Right ventricle myocardium inferior (tissue), 1 donor: ENCODE data around the gene CCDC116. TPM values are rescaled to one million over a fixed set of nuclear protein-coding genes. Genes with fewer than 3 reads are reported as not detected.
A peak's percentile ranks its signal among the peaks of the same experiment; 100 is the strongest.
"Not testable (repeated sequence)": the region's sequence is repeated elsewhere in the genome, so short reads cannot be mapped to it uniquely, and the experiment has no call there.

ENCODE experiments used
- ATAC-seq: fragments of 200-7000 bp; cut with Tn5 transposase; one replicate; pipeline ENCODE4 v1.9.1; 2020; ENCODE audit warnings: mild to moderate bottlenecking, moderate library complexity
- DNase-seq: peaks from one replicate; pipeline ENCODE4 v3.0.0; 2021; ENCODE audit errors: missing footprints
- intact Hi-C: fragments of 100-400 bp; cut with DNase I; formaldehyde crosslinking; loops from one replicate; pipeline ENCODE4 v1.11.0; 2022
- total RNA-seq: library from RNA; stranded (reverse); fragmentation: NEBNext Ultra II Directional; extraction: Animal tissue kit (Norgen Biotek cat#: 25700); gene quantifications from one replicate; pipeline ENCODE4 v1.2.1, GENCODE V29; 2021
- donor health status: DM: no; HTN: yes; CAD: no; lungs with severe emphysema.

Gene CCDC116
- total RNA-seq, 1 donor from 2014 or later: 0.16 TPM

DNA sequence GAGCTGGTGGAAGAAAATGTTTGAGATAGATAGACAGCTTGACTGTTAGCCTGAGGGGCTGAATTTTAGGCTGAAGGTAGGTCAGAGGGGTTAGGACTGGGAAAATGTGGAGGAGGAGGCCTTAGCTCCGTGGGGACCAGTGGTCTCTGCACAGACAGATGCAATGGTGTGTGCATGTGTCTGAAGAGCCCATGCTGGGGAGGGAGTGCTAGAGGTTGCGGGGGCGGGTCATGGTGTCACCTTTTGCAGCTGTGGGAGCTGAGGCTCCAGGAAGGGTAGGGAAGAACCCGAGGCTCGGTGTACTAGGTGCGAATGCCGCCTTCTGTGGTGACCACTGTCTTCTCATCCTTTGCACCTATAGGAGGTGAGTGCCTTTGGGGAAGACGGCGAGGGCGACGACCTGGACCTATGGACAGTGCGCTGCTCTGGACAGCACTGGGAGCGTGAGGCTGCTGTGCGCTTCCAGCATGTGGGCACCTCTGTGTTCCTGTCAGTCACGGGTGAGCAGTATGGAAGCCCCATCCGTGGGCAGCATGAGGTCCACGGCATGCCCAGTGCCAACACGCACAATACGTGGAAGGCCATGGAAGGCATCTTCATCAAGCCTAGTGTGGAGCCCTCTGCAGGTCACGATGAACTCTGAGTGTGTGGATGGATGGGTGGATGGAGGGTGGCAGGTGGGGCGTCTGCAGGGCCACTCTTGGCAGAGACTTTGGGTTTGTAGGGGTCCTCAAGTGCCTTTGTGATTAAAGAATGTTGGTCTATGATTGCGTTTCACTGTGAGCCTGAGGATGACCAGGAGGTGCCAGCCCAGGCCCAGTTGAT is 11.2 kb downstream of the CCDC116 start:
- ATAC-seq (no peak), DNase-seq (no peak)
- intact Hi-C loops: no loop called here

DNA sequence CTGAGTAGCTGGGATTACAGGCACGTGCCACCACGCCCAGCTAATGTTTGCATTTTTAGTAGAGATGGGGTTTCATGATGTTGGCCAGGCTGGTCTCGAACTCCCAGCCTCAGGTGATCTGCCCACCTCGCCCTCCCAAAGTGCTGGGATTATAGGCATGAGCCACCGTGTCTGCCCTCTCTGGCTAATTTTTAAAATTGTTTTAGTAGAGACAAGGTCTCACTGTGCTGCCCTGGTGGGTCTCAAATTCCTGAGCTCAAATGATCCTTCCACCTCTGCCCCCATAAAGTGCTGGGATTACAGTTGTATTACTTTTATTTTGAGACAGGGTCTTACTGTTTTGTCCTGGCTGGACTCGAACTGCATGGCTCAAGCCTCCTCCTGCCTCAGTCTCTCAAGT is 13.0 kb downstream of the CCDC116 start:
- DNase-seq, ATAC-seq, intact Hi-C loops: not testable (repeated sequence)

DNA sequence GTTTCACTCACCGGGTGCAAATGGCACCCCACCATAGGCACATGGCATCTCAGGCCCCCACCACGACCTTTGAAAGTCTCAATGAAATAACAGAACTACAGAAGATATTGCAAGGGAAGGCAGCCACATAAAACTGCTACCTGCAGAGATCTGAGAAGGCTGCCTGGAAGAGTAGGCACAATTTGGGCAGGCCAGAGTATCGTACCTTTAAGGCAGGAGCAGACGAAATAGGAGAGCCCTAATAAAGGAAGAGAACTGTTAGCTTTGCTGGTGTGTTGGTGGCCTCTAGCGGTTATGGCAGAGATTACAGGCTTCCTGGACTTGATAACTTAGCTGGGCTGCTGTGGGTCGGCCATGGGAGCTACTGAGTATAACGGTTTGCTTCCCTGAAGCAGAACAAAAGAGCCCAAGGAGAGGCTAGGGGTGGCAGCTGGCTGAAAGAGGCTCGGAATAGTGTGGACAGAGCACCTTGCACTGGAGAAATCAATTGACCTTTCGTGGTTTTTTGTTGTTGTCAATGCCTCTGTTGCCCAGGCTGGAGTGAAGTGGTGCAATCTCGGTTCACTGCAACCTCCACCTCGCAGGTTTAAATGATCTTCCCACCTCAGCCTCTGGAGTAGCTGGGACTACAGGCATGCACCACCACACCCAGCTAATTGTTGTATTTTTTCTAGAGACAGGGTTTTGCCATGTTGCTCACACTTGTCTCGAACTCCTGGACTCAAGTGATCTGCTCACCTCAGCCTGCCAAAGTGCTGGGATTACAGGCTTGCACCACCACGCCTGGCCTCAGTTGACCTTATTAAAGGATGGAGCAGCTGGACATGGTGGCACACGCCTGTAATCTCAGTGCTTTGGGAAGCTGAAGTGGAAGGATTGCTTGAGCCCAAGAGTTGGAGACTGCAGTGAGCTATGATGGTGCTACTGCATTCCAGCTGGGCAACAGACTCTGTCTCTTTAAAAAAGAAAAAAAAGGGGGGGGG is 14.3 kb downstream of the CCDC116 start:
- DNase-seq (no peak), ATAC-seq (peak; percentile 18)
- intact Hi-C loops: no loop called here

DNA sequence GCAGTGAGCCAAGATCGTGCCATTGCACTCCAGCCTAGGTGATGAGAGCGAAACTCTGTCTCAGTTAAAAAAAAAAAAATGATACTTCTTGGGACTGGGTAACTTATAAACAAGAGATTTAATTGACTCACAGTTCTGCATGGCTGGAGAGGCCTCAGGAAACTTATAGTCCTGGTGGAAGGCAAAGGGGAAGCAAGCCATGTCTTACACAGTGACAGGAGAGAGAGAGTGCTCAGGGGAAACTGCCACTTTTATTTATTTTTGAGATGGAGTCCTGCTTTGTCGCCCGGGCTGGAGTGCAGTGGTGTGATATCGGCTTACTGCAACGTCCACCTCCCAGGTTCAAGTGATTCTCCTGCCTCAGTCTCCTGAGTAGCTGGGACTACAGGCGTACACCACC is 17.7 kb downstream of the CCDC116 start:
- ATAC-seq (no peak), DNase-seq (no peak)
- intact Hi-C loops: no loop called here

DNA sequence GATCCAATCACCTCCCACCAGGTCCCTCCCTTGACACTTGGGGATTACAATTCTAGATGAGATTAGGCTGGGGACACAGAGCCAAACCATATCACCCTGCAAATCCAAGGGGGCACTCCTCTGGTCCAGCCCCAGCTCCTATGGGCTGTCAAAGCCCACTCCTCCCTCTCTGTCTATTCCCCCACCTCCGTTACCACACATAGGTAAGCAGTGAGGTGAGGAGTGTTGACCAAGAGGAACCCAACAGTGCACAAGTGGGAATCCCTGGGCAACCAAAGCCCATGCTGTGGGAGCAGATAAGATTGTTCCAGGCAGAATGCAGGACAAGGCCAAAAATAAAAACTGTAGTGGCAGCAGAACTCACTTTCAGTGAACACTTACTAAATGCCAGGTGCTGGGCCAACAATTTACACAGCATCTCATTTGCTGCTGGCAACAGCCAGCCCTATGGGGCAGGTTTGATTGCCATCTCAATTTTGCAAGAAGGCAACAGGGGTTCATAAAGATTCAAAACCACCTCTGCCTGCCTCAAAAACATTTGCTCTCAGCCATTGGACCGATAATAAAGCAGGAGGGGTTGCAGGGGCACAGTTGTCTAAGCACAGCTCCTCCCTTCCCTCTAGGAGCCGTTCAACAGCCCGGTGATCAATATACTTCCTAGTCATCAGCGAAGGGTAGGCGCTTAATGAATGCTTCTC is 18.4 kb downstream of the CCDC116 start:
- intact Hi-C loops: no loop called here
- DNase-seq (no peak), ATAC-seq (peak; percentile 20)

DNA sequence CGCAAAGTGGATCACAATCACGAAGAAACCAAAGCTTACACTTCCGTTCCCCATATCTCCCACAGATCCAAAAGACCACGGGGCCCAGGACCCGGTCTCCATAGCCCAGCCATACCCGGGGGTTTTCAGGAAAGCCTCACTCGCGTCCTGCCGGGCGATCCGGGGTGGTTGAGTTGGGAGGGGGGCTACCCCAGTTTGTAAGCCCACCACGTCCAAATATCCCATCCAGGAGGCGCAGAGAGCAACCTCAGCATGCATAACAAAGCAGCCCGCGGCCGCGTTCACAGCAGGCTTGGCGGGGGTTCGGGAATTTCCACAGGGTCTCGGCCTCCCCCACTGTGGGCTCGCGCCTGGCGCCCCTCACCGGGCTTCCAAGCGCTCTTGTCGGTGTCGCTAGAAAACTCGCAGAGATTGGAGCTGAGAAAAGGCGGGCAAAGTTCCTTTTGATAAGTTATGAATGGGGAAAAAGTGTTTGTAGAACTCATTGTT is 19.0 kb downstream of the CCDC116 start:
- intact Hi-C loops: no loop called here
- DNase-seq: no peak
- ATAC-seq: peak; percentile 11

DNA sequence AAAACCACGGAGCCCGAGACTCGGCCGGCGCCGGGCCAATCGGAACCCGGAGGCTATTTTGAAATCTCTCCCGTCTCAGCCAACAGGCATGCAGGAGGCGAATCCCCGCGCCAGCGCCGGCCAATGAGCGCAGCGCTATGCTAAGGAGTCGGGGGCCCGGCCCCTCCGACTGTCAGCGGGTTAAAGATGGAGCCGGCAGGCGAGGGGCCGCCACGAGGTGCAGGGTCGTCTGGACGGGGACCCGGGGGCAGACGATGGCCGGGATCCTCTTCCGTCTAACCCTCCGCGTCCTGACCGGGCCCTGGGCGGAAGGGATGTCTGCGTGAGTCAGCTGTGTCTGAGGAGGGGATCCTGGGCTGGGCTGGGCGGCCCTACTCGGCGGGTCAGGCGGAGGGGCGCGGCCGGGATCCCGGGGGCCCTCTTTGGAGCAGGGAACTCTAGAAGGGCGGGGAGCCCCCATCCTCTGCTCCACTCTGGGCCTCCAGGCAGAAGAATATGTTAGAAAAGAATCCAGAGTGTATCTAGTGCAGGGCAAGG is 19.5 kb downstream of the CCDC116 start:
- DNase-seq (peak; percentile 96), ATAC-seq (peak; percentile 94)
- intact Hi-C loops: no loop called here

DNA sequence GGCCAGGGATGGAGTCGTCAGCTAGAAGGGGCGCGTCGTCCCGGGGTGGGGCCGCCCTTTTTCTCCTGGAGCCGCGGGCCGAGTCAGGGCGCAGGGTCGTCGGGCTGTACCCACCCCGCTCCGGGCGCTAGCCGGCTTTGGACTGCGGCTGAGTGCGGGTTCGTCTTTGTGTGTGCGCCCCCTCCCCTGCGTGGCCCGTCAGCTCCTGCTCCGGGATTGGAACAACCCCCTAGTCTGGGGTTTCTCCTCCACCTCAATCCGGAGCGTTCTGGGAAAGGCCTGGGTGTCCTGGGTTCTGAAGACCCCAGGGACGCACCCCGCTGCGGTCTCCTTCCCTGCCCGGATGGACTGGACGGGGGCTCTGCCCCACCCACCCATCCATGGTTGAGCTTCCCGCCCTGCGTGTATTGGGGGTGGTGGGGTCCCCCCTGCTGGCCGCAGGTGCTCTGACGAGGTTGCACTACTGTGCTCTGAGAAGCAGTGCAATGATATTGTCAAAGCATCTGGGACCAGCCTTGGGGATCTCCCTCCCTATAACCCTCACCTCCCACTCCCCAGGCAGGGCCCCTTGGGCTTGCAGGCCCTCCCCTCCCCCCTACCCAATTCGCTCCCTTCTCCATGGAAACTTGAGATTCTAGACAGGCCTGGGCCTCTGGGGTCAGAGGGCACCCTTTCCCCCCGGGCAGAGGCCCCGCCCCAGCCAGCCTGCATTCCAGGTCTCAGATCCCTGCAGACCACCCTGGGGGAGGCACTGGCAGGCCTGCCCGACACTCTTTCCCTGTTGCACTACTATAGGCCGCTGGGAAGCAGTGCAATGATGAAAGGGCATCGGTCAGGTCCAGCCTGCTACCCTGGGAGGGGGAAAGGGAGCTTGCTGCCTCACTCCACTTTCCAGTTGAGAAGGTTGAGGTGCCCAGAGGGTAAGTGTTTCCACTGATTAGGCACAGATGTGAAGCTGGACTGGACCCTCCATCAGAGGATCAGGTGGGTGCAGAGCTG is 20.3 kb downstream of the CCDC116 start:
- intact Hi-C loops: no loop called here
- DNase-seq (no peak), ATAC-seq (peak; percentile 6)

DNA sequence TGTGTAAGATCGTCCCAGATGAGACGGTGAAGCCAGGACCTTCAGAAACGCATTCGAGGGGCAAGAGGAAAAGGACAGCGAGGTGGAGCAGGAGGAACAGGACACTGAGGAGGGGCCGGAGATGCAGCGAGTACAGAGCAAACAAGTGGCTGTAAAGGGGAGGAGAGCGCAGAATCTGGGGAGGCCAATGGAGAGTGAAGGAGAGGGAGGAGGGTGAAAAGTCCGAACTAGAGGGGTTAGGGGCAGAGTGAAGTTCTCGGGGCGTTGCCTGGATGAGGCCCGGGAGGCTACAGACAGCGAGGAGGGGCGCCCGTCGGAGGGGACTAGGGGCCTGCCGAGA is 24.4 kb downstream of the CCDC116 start:
- peak; percentile 3 for ATAC-seq
- intact Hi-C loops: no loop called here
- no peak for DNase-seq

DNA sequence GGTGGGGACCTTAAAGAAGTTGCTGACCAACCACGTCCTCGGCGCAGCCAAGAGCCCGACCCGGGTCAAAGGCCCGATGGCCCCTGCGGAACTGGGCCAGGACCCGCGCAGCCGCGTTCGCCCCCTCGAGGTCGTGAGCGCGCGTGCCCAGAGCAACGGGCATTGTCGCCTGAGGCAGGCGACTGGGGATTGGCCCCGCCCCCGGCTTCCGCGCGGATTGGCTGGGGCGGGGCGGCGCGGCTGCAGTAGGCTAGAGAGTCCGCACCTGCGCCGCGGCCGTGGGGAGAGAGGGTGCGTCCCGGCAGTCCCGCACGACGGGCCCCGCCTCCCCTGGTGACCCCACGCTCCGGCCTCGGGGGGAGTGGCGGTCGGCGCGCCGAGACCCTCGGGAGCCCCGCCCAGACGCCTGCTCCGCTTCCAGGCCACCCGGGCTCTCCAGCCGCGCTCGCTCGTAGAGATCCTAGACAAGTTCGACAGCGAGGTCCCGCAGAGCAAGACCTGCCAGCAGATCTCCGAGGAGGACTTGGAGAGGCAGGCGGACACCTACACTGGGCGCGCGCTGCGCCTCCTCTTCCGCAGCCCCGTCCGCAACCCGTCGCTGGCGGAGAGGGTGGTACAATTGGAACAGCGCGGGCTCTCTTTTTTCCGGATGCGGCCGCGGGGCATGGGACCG is 24.9 kb downstream of the CCDC116 start:
- ATAC-seq: peak; percentile 86
- intact Hi-C loops: no loop called here
- DNase-seq: peak; percentile 92

DNA sequence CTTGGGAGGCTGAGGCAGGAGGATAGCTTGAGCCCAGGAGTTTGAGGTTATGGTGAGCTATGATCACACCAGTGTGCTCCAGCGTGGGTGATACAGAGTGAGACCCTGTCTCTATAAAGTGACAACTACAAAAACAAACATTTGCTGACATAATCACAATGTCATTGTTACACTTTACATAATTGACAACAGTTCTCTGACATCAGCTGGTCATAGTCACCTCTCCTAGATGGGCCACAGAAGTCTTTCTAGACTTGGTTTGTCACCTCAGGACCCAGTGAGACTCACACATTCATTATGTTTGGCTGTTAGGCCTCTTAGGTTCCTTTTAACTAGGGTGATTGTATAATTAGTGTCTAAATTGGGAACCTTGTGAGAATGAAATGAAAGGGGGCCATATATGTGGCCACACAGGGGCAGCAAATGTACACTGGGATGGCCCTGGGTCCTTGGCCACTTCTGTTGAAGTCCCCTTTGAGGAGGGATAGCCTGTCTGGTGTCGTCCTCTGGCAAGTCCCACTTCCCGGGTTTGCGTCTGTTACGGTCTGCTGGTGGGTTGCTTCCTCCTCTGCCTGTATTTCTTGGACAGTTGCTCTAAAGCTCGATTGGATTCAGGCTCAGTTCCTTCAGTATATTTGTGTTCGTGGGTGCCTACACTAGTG is 27.4 kb downstream of the CCDC116 start:
- intact Hi-C loops: no loop called here
- ATAC-seq (no peak), DNase-seq (no peak)

DNA sequence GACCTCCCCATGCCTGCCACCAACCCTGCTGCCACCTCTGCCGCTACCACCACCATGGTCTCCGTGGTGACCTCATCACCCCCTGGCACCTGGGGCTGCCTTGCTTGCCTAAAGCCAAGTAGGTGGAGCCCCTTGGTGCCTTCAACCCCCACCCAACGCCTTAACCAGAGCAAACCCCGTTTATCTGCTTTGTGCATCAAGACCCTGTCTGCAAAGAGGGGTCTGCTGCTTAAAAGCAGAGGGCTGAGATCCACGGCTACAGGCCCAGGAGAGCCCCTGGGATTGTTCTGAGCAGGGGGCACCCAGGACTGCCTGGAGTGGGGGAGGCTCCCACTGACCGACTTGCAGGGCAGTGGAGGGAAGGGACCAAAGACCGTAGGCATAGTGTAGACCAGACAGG is 28.3 kb downstream of the CCDC116 start:
- intact Hi-C loops: no loop called here
- ATAC-seq (no peak), DNase-seq (no peak)

DNA sequence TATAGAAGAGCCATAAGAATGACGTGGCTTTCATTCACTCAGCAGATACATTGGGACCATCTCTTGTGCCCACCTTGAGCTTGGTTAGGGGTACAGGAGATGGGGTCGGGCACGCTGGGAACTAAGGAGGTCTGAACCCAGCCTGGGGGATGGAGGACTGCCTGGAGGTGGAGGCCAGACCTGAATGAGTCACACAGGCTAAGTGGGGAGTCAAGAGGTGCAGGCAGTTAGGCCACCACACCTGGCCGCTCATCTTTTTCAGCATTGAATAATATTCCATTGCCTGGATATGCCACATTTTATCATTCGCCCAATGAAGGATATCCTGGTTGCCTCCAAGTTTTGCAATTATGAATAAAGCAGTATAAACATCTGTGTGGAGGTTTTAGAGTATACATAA is 29.4 kb downstream of the CCDC116 start:
- intact Hi-C loops: no loop called here
- ATAC-seq: no peak

DNA sequence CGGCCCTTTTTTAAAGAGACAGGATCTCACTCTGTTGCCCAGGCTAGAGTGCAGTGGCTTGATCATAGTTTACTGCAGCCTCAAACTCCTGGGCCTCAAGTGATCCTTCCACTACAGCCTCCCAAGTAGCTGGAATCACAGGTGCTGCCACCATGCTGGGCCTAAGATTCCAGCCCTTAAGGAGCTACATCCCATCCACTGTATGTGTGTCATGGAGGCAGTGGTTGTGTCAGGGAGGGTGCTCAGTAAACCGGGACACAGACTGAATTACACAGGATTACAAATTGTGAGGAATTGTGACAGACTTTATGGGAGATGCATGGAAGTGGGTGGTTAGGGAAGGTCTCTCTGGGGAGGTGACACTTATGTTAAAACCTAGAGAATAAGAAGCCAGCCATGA is 31.2 kb downstream of the CCDC116 start:
- DNase-seq (no peak), ATAC-seq (no peak)
- intact Hi-C loops: no loop called here

More for the DNA sequence above, 29.4 kb downstream of the CCDC116 start:
- DNase-seq: no peak

DNA sequence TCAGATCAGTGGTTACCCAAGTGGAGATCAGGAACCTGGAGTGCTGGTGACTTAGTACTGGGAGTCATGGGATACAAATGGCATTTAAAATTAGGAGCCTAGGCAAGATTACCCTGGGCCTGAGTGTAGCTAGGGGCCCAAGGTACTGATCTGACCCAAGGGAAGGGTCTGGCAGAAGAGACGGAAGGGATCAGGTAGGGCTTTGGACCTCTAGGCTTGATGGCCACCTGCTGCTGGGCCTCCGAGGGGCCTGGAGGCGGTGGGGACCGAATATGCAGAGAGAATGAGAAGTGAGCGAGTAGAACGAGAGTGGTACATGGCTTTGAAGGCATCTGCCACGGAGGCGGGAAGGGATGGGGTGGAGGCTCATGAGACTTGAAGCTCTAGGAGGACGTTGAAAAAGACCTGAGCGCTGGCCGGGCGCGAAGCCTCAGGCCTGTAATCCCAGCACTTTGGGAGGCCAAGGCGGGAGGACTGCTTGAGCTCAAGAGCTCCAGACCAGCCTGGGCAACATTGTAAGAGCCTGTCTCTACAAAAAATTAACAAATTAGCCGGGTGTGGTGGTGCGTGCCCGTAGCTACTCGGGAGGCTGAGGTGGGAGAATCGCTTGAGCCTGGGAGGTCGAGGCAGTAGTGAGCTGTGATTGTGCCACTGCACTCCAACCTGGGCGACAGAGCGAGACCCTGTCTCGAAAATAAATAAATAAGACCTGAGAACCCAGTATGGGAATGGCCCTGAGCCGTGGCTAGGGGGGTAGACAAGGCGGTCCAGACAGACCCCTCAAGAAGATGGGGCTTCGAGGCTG is 32.7 kb downstream of the CCDC116 start:
- no peak for DNase-seq
- intact Hi-C loops: no loop called here

DNA sequence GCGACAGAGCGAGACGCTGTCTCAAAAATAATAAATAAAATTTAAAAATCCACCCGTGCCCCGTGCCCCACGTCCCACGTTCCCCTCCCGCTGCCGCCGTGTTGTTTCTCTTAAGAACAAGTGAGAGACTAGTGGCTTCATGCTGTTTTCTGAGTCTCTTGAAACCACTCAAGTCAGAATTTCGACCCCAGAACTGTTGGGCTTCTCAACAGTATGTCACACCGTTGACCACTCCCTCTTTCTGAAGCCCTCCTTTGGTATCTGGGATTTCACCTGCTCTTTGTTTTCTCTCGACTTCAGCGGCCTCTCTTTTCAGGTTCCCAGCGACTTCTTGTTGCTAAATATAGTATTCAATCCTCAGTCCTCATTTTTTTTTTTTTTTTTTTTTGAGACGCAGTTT is 34.2 kb downstream of the CCDC116 start:
- intact Hi-C loops: no loop called here
- ATAC-seq: no peak
- DNase-seq: no peak

More for the DNA sequence above, 32.7 kb downstream of the CCDC116 start:
- ATAC-seq: no peak
